ENCODE results near the gene TRAPPC10. TPM values are rescaled to one million over a fixed set of nuclear protein-coding genes. Genes with fewer than 3 reads are reported as not detected.

TRAPPC10 gene
- total RNA-seq, 2 donors from 2014 or later: 36.8 to 40.1 TPM

- Histone ChIP-seq H3K36me3 (ENCODE audit: control insufficient read depth, insufficient read depth, low read length) (peaks cover 17% of the 10 kb centered on the region), H3K9me3 (ENCODE audit: control insufficient read depth, low read length) (no peaks in the 10 kb centered on the region), H3K4me1 (ENCODE audit: control insufficient read depth, insufficient read depth, low read length) (no peaks in the 10 kb centered on the region), H3K9ac (ENCODE audit: extremely low read depth, low read length, poor library complexity, severe bottlenecking) (no peak overlapping the region), H3K27ac (ENCODE audit: low read depth, low read length) (no peak overlapping the region), H3K27me3 (ENCODE audit: control insufficient read depth, insufficient read depth, low read length, poor library complexity, severe bottlenecking) (no peaks in the 10 kb centered on the region), H3K4me3 (ENCODE audit: low read length) (no peak overlapping the region)
- Mint-ChIP-seq H3K27me3 (ENCODE audit: insufficient read depth) (no peaks in the 10 kb centered on the region), H3K36me3 (ENCODE audit: low read depth) (peaks cover 40% of the 10 kb centered on the region), H3K9me3 (no peaks in the 10 kb centered on the region), H3K4me3 (no peak overlapping the region), H3K4me1 (no peaks in the 10 kb centered on the region), H3K27ac (no peak overlapping the region)
- TF ChIP-seq, protein P1, sequence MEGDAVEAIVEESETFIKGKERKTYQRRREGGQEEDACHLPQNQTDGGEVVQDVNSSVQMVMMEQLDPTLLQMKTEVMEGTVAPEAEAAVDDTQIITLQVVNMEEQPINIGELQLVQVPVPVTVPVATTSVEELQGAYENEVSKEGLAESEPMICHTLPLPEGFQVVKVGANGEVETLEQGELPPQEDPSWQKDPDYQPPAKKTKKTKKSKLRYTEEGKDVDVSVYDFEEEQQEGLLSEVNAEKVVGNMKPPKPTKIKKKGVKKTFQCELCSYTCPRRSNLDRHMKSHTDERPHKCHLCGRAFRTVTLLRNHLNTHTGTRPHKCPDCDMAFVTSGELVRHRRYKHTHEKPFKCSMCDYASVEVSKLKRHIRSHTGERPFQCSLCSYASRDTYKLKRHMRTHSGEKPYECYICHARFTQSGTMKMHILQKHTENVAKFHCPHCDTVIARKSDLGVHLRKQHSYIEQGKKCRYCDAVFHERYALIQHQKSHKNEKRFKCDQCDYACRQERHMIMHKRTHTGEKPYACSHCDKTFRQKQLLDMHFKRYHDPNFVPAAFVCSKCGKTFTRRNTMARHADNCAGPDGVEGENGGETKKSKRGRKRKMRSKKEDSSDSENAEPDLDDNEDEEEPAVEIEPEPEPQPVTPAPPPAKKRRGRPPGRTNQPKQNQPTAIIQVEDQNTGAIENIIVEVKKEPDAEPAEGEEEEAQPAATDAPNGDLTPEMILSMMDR (conservative IDR thresholded peaks at IDR 0.05): no peak
- 92 to 100% methylated on average over 5 to 17 of the region's 17 CpGs for WGBS, 2 experiments (ENCODE audit: insufficient coverage in 1 of 2, insufficient read length in 1 of 2)
- DNase-seq: no peak
Observed at GRCh38 chr21:43969115-43969444, 43.0 kb upstream of the TRAPPC10 start.

- Mint-ChIP-seq H3K9me3 (no peaks in the 10 kb centered on the region), H3K27me3 (ENCODE audit: insufficient read depth) (no peaks in the 10 kb centered on the region), H3K27ac (peak overlapping the region; percentile 21), H3K4me3 (no peak overlapping the region), H3K36me3 (ENCODE audit: low read depth) (peaks cover 32% of the 10 kb centered on the region), H3K4me1 (no peaks in the 10 kb centered on the region)
- Histone ChIP-seq H3K27me3 (ENCODE audit: control insufficient read depth, insufficient read depth, low read length, poor library complexity, severe bottlenecking) (no peaks in the 10 kb centered on the region), H3K27ac (ENCODE audit: low read depth, low read length) (no peak overlapping the region), H3K4me1 (ENCODE audit: control insufficient read depth, insufficient read depth, low read length) (no peaks in the 10 kb centered on the region), H3K4me3 (ENCODE audit: low read length) (no peak overlapping the region), H3K9ac (ENCODE audit: extremely low read depth, low read length, poor library complexity, severe bottlenecking) (no peak overlapping the region), H3K9me3 (ENCODE audit: control insufficient read depth, low read length) (no peaks in the 10 kb centered on the region), H3K36me3 (ENCODE audit: control insufficient read depth, insufficient read depth, low read length) (peaks cover 17% of the 10 kb centered on the region)
- no peak for DNase-seq
- TF ChIP-seq, protein P1 (conservative IDR thresholded peaks at IDR 0.05): no peak
- 94% methylated on average over 16 to 17 of the region's 18 CpGs for WGBS, 2 experiments (ENCODE audit: insufficient coverage in 1 of 2, insufficient read length in 1 of 2)
Observed at GRCh38 chr21:43970551-43970950, 41.6 kb upstream of the TRAPPC10 start.

- H3K4me3 Mint-ChIP-seq: no peak overlapping the region
- Histone ChIP-seq H3K4me3 (ENCODE audit: low read length) (no peak overlapping the region), H3K27me3 (ENCODE audit: control insufficient read depth, insufficient read depth, low read length, poor library complexity, severe bottlenecking) (no peaks in the 10 kb centered on the region), H3K9ac (ENCODE audit: extremely low read depth, low read length, poor library complexity, severe bottlenecking) (no peak overlapping the region), H3K27ac (ENCODE audit: low read depth, low read length) (no peak overlapping the region), H3K4me1 (ENCODE audit: control insufficient read depth, insufficient read depth, low read length) (no peaks in the 10 kb centered on the region), H3K36me3 (ENCODE audit: control insufficient read depth, insufficient read depth, low read length) (peaks cover 17% of the 10 kb centered on the region), H3K9me3 (ENCODE audit: control insufficient read depth, low read length) (no peaks in the 10 kb centered on the region)
- no peaks in the 10 kb centered on the region for H3K27me3 Mint-ChIP-seq (ENCODE audit: insufficient read depth)
- DNase-seq: no peak
- H3K4me1 Mint-ChIP-seq: no peaks in the 10 kb centered on the region
- no peaks in the 10 kb centered on the region for H3K9me3 Mint-ChIP-seq
- peaks cover 32% of the 10 kb centered on the region for H3K36me3 Mint-ChIP-seq (ENCODE audit: low read depth)
- TF ChIP-seq, protein P1 (conservative IDR thresholded peaks at IDR 0.05): no peak
- WGBS, 2 experiments (ENCODE audit: insufficient coverage in 1 of 2, insufficient read length in 1 of 2): 93 to 94% methylated on average over 17 to 29 of the region's 29 CpGs
- H3K27ac Mint-ChIP-seq: no peak overlapping the region
Observed at GRCh38 chr21:43971201-43971991, 40.7 kb upstream of the TRAPPC10 start.

Measured in endodermal cell (in vitro differentiated cells).